NCI-H748 (cell line): ENCODE results near the gene RTN4.
A peak's percentile ranks its signal among the peaks of the same experiment; 100 is the strongest.

Experiments
- DNase-seq: peaks from one replicate; lab custom pipeline; 2025; ENCODE audit not compliant: unreplicated experiment; lab: John Stamatoyannopoulos, UW

The RTN4 gene

DNA sequence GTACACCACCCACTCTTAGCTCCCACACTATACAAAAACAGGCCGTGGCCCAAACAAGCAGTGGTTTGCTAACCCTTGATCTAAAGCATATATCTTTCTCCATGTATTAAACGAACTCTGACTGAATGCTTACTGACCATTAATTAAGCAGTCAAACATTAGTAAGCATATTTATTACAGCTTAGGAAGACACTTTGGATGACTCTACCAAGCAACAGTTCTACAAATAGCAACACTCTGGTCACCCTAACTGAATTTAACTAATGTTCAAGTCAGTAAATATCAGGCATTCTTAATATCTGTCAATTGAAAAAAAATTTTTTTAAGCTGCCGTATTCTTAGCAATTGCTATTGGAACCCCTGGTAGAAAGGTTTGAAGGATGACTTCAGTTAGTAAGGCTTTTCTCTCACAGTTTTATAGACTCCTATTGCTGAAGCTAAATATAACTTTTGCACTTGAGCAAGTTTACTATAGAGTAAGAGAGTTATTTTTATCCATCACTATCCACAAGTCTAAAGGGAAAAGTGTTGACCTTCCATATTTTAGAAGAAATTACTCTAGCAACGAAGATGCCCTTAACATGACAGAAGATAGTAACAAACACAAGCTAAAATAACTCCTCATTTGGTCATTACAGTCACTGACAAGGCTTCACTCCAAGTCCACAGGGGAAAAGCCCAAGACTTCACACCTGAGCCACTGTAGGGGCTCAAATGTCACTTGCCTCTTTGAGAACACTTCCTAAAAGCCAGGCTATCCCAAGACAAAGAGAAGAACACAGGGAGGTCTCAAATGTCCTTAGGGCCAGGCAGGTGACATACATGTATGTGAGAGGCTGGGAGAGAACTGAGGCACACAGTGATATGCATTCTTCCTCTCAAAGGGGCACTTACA lies 74.4 kb downstream of the RTN4 start:
- no peak for DNase-seq

DNA sequence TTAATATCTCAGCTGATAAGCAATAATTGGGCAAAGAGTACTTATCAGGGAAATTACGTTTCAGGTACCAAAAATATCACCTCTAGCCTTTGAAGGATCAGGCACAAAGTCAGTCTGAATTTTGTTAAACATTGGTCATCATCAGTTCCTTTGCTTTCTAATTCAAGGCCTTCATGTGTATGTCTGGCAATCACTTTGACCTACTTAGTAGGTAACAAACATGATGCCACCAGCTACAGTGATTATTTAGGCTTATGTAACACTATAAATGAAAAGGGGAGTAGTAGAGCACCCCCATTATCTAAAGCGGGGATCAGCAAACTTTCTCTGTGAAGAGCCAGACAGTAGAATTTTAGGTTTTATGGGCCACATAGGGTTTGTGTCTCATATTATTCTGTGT lies 75.1 kb downstream of the RTN4 start:
- no peak for DNase-seq

DNA sequence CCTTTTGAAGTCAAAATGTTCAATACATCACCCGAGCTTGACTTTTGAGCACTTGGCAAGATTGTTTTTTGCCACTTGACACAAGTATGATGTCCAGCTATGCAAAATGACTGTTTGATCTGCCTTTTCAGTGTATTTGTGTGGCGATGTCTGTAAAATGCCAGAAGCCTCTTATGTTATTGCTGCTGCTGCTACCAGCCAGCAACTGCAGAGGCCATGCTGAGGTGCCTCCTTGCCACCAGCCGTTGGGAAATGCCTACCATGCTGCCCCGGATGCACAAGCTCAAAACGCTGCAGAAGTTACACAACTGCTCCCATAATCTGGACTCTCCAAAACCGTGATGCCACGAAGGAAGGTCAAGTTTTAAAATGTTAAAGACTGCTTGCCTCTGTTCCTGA lies 80.3 kb downstream of the RTN4 start:
- DNase-seq, result no peak

DNA sequence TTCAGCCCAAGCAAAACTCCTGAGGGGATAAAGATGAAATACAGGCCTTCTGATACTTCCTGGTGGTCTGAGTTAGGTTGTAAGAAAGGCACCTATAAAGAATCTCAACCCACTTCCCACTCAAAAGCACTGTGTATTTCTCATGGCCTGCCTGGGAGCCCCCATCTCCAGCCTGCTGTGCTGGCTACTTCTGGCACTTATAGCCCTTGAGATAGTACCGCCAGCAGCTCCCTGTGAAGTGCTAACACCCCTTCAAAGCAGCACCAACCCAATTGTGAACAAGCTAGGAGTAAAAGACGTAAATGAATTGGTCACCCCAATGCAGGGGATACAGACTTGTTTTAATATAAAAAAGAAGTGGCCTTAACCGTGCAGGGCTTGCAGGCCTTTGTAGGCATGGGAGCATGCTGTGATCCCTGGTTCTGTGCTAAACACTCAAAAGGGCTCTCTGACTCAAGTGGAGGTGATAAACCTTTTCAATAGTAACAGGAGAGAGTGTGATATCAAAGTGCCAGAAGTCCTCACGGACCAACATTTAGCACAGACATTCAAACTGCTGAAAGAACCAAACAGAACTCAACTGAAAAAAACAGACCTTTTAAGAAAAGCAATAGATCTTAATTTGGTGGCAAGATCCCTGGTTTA lies 80.8 kb downstream of the RTN4 start:
- DNase-seq, result no peak

DNA sequence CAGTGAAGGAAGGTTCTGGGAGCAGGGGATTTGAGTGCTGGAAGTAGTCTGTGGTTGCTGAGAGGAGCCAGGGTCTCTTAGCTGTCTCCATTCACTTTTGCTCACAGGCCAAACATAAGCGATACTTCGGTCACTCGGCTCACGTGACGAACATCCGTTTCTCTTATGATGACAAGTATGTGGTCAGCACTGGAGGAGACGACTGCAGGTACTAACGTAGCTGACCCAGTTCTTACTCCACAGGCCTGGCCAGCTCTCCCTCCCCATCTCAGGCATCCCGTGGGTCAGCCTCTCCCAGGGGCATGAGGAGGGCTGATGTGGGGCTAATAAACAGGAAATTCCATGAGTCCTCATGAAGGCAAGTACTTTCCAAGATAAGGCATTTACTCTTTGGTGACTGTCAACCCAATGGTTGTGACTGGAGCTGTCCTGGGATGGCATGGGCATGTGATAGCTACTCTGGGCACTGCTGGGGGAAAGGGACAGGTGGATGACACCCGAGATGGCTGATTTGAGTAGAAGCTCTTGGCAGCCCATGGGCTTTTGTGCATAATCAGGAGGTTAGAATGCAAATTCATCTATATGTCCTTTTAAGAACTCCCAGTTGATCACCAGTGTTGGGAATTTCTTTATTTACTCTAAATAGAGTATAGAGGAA lies 81.6 kb downstream of the RTN4 start:
- no peak for DNase-seq

DNA sequence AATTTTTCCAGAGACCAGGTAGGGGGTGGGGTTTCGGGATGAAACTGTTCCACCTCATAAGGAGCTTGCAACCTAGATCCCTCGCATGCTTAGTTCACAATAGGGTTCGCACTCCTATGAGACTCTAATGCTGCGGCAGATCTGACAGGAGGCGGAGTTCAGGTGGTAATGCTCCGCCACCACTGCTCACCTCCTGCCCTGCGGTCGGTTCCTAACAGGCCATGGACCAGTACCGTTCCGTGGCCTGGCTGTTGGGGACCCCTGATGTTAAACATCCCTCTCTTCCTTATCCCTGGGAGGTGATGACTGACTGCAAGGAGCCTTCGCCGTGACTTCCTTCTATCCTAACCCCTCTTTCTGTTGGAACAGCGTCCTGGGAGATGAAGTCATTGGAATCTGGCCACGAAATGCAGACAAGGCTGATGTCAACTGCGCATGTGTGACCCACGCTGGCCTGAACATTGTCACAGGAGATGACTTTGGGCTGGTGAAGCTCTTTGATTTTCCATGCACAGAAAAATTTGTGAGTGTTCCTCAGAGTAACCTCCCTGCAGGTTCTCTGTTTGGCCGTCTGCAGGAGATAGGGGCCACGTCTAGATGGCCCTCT lies 82.4 kb downstream of the RTN4 start:
- no peak for DNase-seq

DNA sequence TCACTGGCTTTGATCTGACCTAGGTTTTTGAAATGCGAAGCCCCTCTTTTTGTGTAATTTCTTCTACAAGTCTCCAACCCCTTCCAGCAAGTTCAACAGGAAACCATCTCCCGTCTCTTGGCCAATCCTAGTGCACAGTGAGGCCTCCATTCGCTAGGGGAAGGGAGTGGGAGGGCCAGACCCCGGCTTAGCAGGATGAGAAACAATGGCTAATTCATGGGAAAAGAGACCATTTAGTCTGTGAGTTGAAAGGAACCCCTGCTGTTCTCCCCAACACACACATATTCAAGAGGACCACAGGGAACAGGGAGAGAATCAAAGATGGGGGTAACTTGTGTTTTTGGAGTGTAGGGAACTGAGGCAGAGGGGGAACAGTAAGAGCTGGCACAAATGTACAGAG lies 83.0 kb downstream of the RTN4 start:
- DNase-seq, result no peak

DNA sequence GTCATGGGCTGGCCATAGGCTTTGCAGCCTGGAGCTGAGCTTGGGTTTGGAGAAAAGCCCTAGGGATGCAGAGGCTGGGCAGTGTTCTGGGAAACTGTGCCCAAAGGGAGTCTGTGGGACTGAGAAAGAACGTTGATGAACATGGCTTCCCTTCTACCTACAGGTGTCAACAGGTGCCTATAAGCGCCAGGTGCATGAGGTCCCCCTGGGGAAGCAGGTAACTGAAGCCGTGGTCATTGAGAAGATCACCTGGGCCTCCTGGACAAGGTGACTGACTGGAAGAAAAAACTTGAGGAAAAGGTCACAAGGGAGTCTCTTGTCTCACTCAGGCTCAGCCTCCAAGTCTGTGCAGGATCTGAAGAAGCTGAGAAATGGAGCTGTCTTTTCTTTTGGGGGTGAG lies 83.4 kb downstream of the RTN4 start:
- no peak for DNase-seq

DNA sequence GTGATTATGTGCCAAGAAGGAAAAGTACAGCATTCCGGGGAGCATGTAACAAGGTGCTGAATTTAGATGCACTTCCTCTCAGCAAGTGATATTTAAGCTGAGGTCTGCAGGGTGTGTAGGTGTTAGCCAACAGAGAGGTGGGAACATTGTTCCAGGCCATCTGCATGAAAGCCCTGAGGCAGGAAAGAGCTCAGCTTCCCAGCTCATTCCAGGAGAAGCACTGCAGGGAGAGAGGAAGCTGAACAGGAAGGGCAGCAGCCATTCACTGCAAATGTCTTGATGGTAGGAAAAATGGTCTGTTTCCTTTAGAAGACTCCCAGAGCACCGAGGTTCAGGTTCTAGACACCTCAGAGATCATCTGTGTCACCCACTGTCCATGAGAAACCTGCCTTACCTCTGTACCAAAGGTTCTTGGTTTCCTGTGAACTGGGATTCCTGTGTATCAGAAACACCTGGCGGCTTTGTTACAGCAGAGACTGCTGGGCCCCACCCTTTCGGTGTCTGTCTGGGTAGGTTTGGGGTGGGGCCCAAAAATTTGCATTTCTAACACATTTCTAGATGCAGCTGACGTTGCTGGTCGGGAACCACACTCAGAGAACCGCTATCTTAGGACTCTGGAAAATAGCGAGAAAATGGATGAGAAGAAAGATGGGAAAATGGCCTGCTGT lies 84.0 kb downstream of the RTN4 start:
- DNase-seq, result no peak

DNA sequence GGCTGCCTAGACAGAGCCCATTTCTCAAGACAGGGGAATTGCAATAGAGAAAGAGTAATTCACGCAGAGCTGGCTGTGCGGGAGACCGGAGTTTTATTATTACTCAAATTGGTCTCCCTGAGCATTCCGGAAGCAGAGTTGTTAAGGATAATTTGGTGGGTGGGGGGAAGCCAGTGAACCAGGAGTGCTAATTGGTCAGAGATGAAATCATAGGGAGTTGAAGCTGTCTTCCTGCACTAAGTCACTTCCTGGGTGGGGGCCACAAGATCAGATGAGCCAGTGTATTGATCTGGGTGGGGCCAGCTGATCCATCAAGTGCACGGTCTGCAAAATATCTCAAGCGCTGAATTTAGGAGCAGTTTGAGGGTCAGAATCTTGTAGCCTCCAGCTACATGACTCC lies 84.8 kb downstream of the RTN4 start:
- DNase-seq, result no peak

DNA sequence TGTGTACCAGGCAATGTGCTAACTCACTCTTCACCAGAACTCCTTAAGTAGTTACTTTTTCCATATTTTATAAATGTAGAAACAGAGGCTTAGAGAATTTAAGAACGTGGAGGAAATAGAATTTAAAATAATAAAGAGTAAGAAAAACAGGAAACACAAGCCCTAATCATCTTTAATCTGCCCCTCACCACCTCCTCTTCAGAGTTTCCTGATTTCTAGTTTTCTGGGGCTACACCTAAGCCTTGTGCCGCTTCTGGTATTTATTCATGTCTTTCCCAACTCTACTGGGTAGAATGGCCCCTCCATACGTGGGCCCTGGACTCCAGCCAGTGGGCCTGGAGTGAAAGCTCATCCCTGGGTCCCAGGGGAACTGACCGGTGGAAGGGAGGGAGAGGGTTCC lies 85.4 kb downstream of the RTN4 start:
- DNase-seq, result no peak

DNA sequence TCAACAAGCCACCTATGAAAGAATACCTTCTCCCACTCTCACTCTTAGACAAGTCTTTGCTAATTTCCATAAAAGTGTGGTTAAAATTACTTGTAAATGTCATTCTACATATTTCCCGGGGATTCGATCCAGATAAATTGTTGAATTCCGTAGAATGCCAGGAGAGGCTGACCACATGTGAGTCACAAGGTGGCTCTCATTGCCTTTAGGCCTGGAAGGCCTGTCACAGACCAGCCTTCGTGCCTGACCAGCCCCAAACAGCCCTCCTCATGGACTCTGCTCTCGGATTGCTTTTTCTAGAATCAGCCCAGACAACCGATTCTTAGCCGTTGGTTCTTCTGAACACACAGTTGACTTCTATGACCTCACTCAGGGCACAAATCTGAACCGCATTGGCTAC lies 86.0 kb downstream of the RTN4 start:
- DNase-seq, result no peak

DNA sequence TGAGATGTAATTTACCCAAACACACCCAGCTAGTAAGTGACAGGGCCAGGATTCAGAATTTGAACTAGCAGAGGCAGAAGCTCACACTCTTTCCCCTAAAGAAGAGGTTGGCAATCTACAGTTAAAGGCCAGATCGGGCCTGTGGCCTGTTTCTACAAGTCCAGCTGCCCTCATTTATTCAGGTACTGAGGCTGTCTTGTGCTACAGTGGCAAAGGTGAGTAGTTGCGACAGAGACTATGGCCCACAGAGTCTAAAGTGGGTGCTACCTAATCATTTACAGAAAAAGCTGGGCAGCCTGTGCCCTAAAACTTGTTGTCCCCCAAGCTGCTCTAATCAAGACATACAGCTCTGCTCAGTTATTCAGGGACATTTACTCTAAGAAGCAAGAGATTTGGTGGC lies 86.8 kb downstream of the RTN4 start:
- DNase-seq, result no peak

DNA sequence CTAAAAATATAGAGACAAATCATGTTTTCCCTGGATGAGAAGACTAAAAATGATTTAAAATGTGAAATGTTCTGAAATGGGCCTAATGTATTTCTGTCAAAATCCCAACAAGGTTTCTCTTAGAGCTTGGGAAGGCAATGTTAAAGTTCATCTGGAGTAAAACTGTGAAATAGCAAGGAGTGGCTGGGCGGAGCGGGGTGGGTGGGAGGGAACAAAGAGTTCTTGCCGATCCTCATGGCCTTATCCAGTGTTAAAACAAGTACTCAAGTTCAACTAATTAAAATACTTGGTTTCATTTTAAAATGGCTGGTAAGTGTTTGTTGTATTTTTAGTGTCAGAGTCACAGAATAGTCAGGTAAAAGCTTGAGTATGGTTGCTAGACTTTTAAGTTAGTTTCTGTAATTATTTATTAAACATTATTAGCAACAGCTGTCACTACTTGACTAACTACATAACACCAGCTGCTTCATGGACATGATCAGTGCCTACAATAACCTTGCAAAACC lies 87.3 kb downstream of the RTN4 start:
- DNase-seq, result no peak

DNA sequence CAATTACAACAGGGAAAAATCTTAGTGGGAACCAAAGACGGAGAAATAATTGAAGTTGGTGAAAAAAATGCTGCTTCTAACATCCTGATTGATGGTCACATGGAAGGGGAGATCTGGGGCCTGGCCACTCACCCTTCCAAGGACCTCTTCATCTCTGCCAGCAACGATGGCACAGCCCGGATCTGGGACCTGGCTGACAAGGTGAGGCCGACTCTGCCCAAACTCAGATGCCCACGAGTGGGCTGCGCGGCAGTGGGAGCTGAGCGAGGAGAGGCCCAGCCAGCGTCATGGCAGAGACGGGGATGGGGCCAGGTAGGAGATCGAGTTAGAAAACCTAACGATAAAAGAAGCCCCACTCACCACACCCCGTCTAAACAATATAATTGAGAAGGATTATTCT lies 87.7 kb downstream of the RTN4 start:
- DNase-seq, result no peak

DNA sequence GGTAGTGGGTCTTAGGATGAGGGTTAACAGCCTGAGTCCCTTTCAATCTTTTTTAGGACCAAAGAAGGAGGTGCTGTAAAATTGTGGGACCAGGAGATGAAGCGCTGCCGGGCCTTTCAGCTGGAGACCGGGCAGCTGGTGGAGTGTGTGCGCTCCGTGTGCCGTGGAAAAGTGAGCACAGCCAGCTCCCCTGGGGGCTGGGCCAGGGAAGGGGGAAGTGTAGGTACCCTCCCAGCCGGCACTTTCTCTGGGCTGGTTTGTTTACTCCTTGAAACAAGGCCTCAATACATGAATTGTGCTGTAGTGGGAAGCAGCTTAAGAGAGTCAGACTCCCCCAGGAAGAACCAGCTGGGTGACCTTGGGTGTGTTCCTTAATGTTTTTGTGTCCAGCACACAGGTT lies 90.1 kb downstream of the RTN4 start:
- DNase-seq, result no peak

DNA sequence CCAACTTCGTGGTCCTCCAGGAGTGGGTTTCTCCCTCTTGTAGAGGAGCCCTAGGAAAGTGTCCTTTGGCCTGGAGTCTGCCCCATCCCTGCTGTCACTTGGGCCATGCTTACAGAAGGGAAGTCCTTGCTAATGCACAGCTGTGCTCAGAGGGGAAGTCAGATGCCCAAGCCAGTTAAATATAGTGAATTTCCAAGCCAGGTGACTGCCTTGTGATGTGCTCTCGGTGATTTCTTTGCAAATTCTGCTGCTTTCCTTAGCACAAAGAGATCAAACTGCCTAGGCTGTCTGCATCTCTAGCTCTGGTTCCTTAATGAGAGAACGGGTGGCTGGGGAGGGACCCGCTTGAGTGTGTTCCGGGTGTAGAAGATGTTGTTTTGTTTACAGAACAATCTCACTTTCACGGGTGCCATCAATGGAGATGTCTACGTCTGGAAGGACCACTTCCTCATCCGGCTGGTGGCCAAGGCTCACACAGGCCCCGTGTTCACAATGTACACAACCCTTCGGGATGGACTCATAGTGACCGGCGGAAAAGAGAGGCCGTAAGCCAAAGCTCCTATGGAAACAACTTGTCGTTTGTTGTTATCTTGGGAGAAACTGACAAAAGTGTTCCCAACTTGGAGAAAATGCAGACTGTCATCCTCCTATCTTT lies 91.4 kb downstream of the RTN4 start:
- DNase-seq, result no peak

DNA sequence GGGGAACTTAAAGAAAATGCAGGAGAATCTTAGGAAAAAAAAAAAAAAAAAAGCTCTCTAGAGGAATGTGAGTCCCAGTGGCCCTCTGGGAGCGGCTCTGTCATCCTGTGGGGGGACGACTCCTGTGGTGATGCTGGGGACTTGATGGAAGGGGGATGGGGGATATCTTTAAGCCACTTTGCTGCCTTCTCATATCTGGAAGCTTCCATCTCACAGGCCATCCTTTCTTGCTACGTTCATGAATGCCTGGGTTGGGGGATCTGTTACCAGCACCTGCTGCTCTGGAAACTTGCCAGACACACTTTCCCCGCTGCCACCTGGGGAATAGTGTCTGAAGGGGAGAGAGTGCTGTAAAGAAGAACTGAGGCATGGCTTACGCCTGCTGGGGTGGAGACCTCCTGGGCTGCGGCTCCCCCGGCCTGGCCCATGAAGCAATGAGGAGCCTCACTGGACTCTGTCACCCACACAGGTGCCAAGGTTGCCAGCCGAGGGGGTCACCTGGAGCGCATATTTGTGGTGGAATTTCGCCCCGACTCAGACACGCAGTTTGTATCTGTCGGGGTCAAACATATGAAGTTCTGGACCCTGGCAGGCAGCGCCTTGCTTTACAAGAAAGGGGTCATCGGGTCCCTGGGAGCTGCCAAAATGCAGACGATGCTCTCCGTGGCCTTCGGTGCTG lies 92.8 kb downstream of the RTN4 start:
- peak; percentile 24 for DNase-seq

DNA sequence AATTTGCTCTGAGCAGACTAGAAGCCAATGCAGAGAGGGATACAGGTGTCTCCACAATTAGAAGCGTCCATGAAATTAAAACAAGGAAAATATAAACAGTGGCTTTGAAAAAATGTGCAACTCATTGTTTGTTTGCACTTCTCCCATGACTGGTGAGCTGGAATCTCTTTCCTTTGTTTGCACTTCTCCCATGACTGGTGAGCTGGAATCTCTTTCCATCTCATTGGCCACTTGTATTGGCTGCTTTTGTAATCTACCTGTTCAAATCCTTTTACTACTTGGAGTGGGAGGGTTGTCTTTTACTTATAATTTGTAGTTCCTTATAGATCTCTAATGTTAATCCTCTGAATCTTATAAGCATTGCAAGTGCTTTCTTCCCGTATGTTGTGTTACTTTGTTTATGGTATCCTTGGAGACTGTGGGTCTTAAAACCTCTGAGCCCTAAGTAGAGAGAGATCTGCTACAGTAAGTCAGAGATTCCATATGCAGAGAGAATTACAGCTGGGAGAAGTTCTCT lies 94.1 kb downstream of the RTN4 start:
- DNase-seq, result no peak
